IPS-15b (cell line): ENCODE results near the gene DDX10.

Source experiments
- H3K27me3 ChIP-seq: one replicate; pipeline ENCODE4 v1.6.1; 2013; ENCODE audit warnings: low read length; ENCODE audit not compliant: control insufficient read depth, insufficient read depth
- H3K36me3 ChIP-seq: one replicate; pipeline ENCODE4 v1.6.1; 2013; ENCODE audit warnings: low read length; ENCODE audit not compliant: control insufficient read depth, insufficient read depth
- H3K4me1 ChIP-seq: one replicate; pipeline ENCODE4 v1.6.1; 2013; ENCODE audit warnings: mild to moderate bottlenecking, low read length; ENCODE audit not compliant: control insufficient read depth, insufficient read depth
- H3K4me3 ChIP-seq: one replicate; pipeline ENCODE4 v1.5.1; 2013; ENCODE audit warnings: low read depth, low read length
- H3K9ac ChIP-seq: one replicate; pipeline ENCODE4 v1.6.1; 2013; ENCODE audit warnings: low read depth, mild to moderate bottlenecking, low read length
- H3K9me3 ChIP-seq: one replicate; pipeline ENCODE4 v1.6.1; 2013; ENCODE audit warnings: mild to moderate bottlenecking, low read length; ENCODE audit not compliant: control insufficient read depth, insufficient read depth

Gene DDX10

GRCh38 chr11:108664730-108665525, at the start of gene DDX10:
TSS of gene DDX10 (plus strand) at chr11:108665069. CDS start at chr11:108665154, 85 bp downstream.
- H3K4me3 ChIP-seq = peak within 1 kb of the TSS; percentile 48
- peak within 1 kb of the TSS; percentile 1 for H3K9ac ChIP-seq
- H3K27me3 ChIP-seq = no peaks in the 10 kb centered on the region
- H3K9me3 ChIP-seq = no peaks in the 10 kb centered on the region
- H3K36me3 ChIP-seq = no peaks in the 10 kb centered on the region
- H3K4me1 ChIP-seq = peaks cover 7% of the 10 kb centered on the region

GRCh38 chr11:108616549-108616948, 48.3 kb upstream of the DDX10 start:
- no peak overlapping the region for H3K4me3 ChIP-seq
- H3K9ac ChIP-seq = no peak overlapping the region
- H3K9me3 ChIP-seq = no peaks in the 10 kb centered on the region
- H3K36me3 ChIP-seq = no peaks in the 10 kb centered on the region
- no peaks in the 10 kb centered on the region for H3K4me1 ChIP-seq
- H3K27me3 ChIP-seq = no peaks in the 10 kb centered on the region

DNA sequence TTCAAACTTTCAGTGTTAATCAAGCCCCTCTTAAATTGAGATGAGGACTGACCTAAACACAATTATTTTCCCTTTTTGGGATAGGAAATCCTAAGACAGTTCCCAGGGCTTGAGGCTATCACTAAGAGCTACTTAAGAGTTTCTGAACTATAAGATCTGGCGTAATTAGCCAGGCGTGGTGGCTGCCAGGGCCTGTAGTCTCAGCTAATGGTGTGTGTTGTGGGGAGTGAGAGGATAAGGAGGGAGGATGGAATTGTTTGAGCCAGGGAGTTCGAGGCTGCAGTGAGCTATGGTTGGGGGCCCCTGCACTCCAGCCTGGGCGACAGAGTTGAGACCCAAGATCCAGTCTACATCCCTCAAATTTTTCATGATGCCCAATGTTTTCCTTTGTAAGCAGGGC, 47.8 kb upstream of the DDX10 start:
- Histone ChIP-seq H3K9me3 (no peaks in the 10 kb centered on the region), H3K27me3 (no peaks in the 10 kb centered on the region), H3K9ac (no peak overlapping the region), H3K4me3 (no peak overlapping the region), H3K4me1 (no peaks in the 10 kb centered on the region), H3K36me3 (no peaks in the 10 kb centered on the region)

DNA sequence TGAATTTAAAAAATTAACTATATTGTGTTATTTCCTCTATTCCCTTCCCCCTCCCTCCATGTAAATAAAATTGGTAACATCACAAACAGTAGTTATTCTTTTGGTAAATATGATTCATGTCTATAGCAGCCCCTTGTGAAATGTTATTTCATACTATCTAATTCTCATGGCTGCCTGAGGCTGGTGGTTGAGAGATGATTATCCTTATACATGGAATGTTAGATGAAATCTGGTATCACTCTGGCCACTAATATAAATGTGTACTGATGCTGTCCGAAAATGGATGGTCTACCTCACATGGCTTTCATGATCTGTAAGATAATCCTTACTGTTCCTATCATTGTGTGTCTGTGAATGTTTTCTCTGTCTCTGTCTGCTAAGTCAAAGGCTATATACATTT, 46.3 kb upstream of the DDX10 start:
- Histone ChIP-seq H3K4me1 (no peaks in the 10 kb centered on the region), H3K4me3 (no peak overlapping the region), H3K27me3 (no peaks in the 10 kb centered on the region), H3K9me3 (no peaks in the 10 kb centered on the region), H3K36me3 (no peaks in the 10 kb centered on the region), H3K9ac (no peak overlapping the region)

DNA sequence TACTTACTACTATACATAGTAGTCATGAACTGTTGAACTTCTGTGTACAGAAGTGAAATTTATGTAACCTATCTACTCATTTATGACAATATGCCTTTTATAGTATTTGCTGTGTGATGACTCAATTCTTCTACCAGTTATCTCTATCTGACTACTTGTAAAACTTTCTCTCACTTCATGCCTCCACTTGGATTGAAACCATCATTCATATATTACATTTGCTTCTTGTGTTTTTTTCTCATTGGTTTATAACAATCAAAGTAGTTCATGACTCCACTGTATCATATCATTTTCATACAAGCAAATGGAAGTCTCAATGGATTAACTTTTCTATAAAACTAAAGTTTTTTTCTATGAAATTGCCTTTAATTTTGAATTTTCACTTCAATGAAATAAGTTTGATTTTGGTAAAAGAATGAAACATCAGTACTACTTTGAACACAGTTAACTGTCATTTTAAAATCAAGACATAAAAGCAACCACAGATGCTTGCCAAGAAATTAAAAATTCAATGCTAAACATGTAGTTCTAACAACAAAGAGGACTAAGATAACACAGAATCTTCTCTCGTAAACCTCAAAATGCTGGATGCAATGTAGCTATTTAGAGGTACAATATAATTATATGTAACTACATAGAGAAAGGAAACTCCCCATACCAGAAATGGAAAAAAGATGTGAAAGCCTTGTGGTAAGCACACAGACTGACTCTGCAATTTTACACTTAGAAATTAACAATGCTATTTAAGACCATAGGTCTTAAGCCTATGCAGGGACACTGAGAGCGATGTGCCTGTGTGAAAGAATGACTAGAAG, 43.7 kb upstream of the DDX10 start:
- H3K9me3 ChIP-seq = no peaks in the 10 kb centered on the region
- no peak overlapping the region for H3K9ac ChIP-seq
- H3K4me3 ChIP-seq = no peak overlapping the region
- no peaks in the 10 kb centered on the region for H3K36me3 ChIP-seq
- no peaks in the 10 kb centered on the region for H3K4me1 ChIP-seq
- H3K27me3 ChIP-seq = no peaks in the 10 kb centered on the region

GRCh38 chr11:108622341-108622740, 42.5 kb upstream of the DDX10 start:
- H3K27me3 ChIP-seq = no peaks in the 10 kb centered on the region
- no peaks in the 10 kb centered on the region for H3K4me1 ChIP-seq
- no peak overlapping the region for H3K9ac ChIP-seq
- no peaks in the 10 kb centered on the region for H3K9me3 ChIP-seq
- H3K4me3 ChIP-seq = no peak overlapping the region
- no peaks in the 10 kb centered on the region for H3K36me3 ChIP-seq

DNA sequence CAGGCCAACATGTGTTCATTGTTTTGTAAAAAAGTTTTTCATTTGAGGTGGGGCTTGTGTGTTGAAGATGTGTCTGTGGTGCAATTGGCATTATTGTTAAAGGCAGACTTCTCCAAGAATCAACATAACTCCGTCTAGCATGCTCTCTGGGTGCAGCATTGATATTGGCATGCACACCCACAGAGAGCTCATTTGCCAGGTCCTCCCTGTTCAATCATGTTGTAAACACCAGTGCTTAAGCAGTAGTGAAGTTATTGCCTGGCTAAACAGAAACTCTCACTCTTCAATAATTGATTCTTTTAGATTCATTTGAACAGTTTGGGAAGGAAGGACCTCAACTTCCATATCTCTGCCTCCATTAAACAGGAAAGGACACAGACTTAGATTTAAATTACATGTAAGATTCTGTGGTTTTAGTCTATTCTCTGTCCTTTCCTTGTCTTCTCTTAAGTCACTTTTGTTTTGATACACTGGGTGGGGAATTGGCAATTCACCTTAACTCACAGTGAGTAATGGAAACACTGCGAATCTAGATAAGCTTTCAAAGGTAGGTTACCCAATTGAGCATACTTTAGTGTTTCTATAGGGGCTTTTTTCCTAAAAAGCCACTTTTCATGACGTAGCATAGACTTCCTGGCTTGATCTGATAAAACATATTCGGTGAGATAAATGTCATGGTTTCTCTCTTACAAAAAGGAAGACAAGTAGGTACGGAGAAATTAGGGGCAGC, 40.5 kb upstream of the DDX10 start:
- H3K27me3 ChIP-seq = no peaks in the 10 kb centered on the region
- no peak overlapping the region for H3K9ac ChIP-seq
- H3K4me1 ChIP-seq = no peaks in the 10 kb centered on the region
- no peaks in the 10 kb centered on the region for H3K36me3 ChIP-seq
- H3K9me3 ChIP-seq = peaks cover 8% of the 10 kb centered on the region
- no peak overlapping the region for H3K4me3 ChIP-seq

- Histone ChIP-seq H3K36me3 (no peaks in the 10 kb centered on the region), H3K9me3 (peaks cover 8% of the 10 kb centered on the region), H3K9ac (no peak overlapping the region), H3K4me3 (no peak overlapping the region), H3K27me3 (no peaks in the 10 kb centered on the region), H3K4me1 (no peaks in the 10 kb centered on the region)
Observed at GRCh38 chr11:108628326-108628725, 36.5 kb upstream of the DDX10 start.

DNA sequence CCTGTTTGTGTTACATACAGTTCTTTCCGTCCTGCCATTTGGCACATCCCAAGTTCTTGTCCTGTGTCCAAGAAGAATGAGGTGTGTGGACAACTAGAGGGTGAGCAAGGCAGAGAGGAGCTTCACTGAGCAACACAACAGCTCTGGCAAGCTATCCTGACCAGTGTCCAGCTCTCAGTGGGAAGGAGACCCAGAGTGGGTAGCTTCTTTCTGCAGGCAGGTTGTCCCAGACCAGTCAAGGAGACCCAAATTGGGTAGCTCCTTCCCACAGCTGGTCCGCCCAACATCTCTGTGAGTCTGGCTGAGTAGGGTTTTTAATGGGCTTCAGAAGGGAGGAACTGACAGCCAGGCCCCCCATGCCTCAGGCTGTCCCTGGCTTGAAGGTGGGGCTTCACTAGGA, 36.1 kb upstream of the DDX10 start:
- H3K27me3 ChIP-seq = no peaks in the 10 kb centered on the region
- H3K4me3 ChIP-seq = no peak overlapping the region
- no peaks in the 10 kb centered on the region for H3K36me3 ChIP-seq
- peaks cover 8% of the 10 kb centered on the region for H3K9me3 ChIP-seq
- H3K4me1 ChIP-seq = no peaks in the 10 kb centered on the region
- no peak overlapping the region for H3K9ac ChIP-seq

DNA sequence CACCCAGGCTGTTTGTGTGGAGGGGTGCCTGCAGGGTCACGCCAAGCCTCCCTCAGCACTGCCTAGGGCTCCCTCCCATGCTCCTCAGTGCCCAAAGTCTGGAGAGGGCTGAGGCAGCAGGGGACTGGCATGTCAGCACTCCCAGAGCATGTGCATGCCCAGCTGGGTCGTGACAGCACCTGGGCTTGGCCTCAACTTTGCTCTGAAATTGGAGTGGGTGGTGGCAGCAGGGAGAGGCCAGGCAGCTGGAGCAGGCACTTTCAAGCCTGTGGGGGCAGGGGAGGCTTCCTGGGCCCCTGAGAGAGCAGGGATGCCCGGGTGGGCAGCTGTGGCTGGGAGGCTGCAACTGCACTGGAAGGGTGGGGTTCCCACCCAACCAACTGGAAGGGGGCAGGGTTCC, 35.6 kb upstream of the DDX10 start:
- Histone ChIP-seq H3K27me3 (no peaks in the 10 kb centered on the region), H3K9me3 (peaks cover 8% of the 10 kb centered on the region), H3K9ac (no peak overlapping the region), H3K4me1 (no peaks in the 10 kb centered on the region), H3K4me3 (no peak overlapping the region), H3K36me3 (no peaks in the 10 kb centered on the region)

GRCh38 chr11:108632041-108632704, 32.7 kb upstream of the DDX10 start:
- H3K4me3 ChIP-seq = no peak overlapping the region
- H3K27me3 ChIP-seq = no peaks in the 10 kb centered on the region
- no peaks in the 10 kb centered on the region for H3K36me3 ChIP-seq
- H3K4me1 ChIP-seq = no peaks in the 10 kb centered on the region
- no peak overlapping the region for H3K9ac ChIP-seq
- peaks cover 8% of the 10 kb centered on the region for H3K9me3 ChIP-seq
